A549 (cell line): ENCODE measurements around the gene ABCA3.

Experiments used
- BHLHE40 ChIP-seq: IDR thresholded peaks from 2 replicates; pipeline ENCODE4 v1.6.1; 2012; ENCODE audit warnings: low read depth, low read length, inconsistent platforms
- EHF ChIP-seq: fragments of 250-450 bp; sonication (Bioruptor Pico); IDR thresholded peaks from 2 replicates; pipeline ENCODE4 v1.5.0; 2020; ENCODE audit warnings: mild to moderate bottlenecking
- EHMT2 ChIP-seq: fragments of 200-600 bp; sonication (generic); IDR thresholded peaks from 2 replicates; pipeline ENCODE4 v1.6.1; 2016; ENCODE audit warnings: antibody characterized with exemption, low read depth, mild to moderate bottlenecking, moderate library complexity
- POLR2A ChIP-seq: IDR thresholded peaks from 2 replicates; pipeline ENCODE4 v1.6.1; 2012; ENCODE audit warnings: mild to moderate bottlenecking, low read length
- SMC3 ChIP-seq: fragments of >200 bp; sonication (Bioruptor Twin); formaldehyde crosslinking; IDR thresholded peaks from 3 replicates; pipeline ENCODE4 v1.6.1; 2018; ENCODE audit warnings: inconsistent platforms
- ZC3H11A ChIP-seq: fragments of 450-650 bp; IDR thresholded peaks from 2 replicates; pipeline ENCODE4 v1.6.1; 2014; ENCODE audit warnings: antibody characterized with exemption, mild to moderate bottlenecking
- TF ChIP-seq, protein P1 (sequence below): fragments of >200 bp; sonication (Bioruptor Twin); formaldehyde crosslinking; IDR thresholded peaks from 3 replicates; pipeline ENCODE4 v1.5.1; 2016
- TF ChIP-seq, protein P2 (sequence below): fragments of 450-650 bp; IDR thresholded peaks from 2 replicates; pipeline ENCODE4 v1.6.1; 2014; ENCODE audit warnings: antibody characterized with exemption
- TF ChIP-seq, protein P3 (sequence below): IDR thresholded peaks from 2 replicates; pipeline ENCODE4 v1.6.1; 2012

DNA sequence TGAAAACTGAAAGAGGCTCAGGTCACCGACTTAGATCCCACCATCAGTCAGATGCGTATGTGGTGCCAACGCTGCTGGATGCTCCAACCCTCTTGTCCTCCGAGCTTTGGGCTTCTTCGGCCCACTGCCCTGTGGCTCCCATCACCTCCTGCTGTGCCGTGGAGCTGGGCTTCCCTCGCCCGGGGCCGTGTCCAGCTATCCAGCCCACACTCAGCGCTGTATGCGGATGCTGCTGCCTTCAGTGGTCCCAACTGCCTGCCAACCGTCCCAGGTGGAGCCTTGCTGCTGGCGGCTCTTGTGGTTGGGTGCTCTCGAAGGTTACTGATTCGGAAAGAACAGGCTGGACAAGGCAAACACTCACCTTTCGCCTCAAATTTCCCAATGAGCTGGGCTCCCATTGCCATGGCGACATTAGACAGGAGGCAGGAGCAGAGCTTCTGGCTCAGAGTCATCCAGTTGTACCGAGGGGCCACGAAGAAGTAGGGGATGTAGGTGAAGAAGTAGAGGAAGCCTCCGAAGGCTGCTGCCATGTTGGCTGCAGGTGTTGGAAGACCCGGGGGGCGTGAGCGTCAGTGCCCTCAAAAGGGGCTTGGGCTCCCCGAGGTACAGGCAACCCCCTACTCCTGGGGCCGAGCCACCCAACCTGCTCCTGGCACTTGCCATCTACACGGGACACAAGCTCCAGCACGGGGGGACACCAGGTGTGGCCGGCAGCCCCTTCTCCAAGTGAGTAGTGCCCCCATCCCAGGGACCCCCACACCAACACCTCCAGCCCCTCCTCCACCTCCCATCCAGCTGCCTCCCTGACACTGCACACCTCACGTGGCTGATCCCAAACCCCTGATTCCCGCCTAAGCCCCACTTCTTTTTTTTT is 32.2 kb downstream of the ABCA3 start:
- TF ChIP-seq EHF (no peak), POLR2A (no peak), SMC3 (no peak), ZC3H11A (no peak), BHLHE40 (no peak), EHMT2 (no peak)
- TF ChIP-seq, protein P1, sequence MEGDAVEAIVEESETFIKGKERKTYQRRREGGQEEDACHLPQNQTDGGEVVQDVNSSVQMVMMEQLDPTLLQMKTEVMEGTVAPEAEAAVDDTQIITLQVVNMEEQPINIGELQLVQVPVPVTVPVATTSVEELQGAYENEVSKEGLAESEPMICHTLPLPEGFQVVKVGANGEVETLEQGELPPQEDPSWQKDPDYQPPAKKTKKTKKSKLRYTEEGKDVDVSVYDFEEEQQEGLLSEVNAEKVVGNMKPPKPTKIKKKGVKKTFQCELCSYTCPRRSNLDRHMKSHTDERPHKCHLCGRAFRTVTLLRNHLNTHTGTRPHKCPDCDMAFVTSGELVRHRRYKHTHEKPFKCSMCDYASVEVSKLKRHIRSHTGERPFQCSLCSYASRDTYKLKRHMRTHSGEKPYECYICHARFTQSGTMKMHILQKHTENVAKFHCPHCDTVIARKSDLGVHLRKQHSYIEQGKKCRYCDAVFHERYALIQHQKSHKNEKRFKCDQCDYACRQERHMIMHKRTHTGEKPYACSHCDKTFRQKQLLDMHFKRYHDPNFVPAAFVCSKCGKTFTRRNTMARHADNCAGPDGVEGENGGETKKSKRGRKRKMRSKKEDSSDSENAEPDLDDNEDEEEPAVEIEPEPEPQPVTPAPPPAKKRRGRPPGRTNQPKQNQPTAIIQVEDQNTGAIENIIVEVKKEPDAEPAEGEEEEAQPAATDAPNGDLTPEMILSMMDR, result no peak
- TF ChIP-seq, protein P2, sequence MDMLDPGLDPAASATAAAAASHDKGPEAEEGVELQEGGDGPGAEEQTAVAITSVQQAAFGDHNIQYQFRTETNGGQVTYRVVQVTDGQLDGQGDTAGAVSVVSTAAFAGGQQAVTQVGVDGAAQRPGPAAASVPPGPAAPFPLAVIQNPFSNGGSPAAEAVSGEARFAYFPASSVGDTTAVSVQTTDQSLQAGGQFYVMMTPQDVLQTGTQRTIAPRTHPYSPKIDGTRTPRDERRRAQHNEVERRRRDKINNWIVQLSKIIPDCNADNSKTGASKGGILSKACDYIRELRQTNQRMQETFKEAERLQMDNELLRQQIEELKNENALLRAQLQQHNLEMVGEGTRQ, result no peak
- TF ChIP-seq, protein P3, sequence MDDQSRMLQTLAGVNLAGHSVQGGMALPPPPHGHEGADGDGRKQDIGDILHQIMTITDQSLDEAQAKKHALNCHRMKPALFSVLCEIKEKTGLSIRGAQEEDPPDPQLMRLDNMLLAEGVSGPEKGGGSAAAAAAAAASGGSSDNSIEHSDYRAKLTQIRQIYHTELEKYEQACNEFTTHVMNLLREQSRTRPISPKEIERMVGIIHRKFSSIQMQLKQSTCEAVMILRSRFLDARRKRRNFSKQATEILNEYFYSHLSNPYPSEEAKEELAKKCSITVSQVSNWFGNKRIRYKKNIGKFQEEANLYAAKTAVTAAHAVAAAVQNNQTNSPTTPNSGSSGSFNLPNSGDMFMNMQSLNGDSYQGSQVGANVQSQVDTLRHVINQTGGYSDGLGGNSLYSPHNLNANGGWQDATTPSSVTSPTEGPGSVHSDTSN, result no peak
